Activated naive CD4-positive, alpha-beta T cell treated with anti-CD3 and anti-CD28 coated beads, Interleukin-2, amount 50 U/mL, for 16 hours (primary cell): Measurements from ENCODE around the gene HMOX2.

Source experiments
- DNase-seq: peaks from one replicate; pipeline ENCODE4 v3.0.0-alpha.2; 2020

The HMOX2 gene

GRCh38 chr16:4525634-4526277, 49.6 kb downstream of the HMOX2 start:
- DNase-seq, result no peak

DNA sequence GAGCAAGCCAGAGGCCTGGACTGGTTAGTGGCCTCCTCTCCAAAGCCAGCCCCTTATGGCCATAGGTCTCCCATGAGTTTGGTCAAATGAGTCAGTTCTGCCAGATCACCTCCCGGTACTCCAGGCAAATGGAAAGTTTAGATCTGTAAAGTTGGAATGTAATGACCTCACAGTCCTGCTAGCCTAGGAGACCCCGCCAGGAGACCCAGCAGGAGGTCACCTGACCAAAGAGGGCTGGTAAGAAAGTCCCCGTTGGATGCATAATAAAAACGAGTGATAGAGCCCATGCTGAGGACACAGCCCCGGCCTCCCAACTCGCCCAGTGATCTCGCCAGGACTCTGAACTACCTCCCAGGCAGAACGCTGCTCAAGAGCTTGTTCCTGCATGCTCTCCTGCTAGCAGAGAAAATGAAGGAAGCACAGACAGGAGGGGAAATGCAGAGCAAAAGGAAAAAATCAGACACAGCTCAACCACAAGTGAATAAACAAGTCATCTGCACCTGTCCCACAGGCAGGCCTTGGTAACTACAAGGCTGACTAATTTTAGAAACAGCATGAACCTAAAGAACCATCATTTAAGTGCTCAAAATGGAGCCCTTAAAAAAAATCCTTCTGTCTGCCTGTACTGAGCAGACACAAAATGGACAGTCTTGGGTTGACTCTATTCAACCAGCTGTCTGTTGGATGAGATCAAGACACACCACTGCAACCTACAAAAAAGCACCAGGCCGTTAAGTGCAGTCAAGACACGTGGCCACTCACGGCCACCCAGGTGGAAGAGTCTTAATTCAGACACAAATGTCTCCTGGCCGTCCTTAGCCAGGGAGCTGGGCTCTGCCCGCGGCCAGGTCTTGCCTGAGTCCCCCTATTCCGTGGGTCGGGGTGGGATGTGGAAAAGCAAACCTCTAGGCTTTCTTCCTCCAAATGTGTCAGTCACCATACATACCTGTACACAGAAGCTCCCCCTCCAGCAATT, 53.2 kb downstream of the HMOX2 start:
- DNase-seq, result no peak

DNA sequence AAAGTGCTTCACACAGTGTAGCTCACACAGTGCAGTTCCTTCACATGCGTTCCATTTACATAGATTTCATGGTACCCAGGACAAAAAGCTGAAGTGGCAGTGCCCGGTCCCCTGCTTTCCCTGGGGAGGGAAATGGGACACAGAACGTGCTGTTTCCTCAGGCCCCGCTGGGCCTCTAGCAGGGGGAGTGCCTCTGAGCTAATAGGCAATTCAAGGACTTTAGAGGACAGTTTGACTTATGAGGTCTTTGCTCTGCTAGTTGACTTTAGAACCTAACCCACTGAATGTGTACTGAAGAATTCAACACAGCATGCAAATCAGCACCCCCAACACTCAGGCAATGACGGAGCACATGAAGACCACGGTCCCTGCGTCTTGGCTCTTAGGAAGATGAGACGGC, 55.6 kb downstream of the HMOX2 start:
- no peak for DNase-seq

DNA sequence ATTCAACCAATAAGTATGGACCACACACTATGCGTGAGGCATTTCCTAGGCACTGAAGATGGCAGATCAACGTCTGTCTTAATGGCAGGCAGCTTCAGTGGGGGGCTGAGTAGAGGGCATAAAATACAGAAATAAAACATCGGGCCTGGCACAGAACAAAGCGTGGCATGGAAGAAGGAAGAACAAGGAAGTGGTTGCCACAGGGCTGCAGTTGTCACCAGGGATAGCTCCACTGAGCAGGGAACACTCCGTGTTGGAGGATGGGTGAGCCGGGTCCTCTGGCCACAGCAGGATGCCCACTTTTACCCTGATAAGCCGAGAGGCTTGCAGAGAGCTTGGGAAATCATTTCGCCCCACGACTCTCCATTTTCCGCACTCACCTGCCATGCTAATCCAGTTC, 56.0 kb downstream of the HMOX2 start:
- DNase-seq, result no peak

GRCh38 chr16:4533490-4533889, 57.3 kb downstream of the HMOX2 start:
- no peak for DNase-seq

- DNase-seq, result no peak
These were observed 58.1 kb downstream of the HMOX2 start for GRCh38 chr16:4534151-4534790.

DNA sequence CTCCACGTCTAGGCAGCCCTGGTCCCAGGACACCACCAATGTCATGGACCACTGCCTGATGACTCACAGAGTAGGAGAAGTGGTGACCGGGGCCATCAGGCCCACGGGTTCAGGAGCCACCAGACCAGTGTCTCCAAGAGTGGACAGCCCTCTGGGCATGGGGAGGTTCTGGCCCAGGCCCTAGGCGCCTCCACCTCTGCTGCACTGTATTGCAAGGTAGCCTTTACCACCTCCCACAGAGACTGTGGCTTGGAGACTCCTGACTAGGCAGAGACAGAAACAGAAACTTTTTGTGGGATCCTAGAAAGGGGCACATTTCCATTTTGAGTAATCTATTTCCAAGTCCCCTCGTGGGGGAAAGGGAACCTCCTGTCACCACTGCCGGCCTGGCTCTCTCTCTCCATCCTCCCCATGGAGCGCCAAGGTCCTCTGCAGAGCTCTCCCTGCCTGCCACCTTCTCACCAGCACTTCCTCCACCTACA, 59.5 kb downstream of the HMOX2 start:
- peak; percentile 26 for DNase-seq

DNA sequence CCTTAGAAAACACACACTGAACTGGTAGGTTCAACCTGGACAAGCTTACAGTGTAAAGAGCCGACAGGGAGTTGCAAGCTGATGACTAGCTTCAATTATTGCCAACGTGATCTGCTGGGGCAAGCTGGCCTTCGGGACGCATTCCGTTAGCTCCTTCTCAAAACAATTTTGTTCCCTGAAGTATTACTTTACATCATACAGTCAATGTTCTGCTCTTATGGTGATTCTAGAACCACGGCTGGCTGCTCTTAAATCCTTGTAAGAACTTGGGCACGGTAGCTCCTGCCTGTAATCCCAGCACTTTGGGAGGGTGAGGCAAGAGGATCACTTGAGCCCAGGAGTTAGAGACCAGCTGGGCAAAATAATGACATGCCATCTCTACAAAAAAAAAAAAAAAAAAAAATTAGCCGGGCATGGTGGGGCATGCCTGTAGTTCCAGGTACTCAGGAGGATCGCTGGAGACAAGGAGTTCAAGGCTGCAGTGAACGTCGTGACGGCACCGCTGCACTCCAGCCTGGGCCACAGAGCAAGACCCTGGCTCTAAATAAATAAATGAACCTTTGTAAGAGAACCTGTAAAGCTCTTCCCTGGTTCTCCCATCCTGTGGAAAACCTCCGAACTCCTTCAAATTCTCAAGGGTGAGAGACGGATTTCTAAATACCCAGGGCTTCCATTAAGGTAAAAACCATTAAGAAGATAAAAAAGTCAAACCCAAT, 60.4 kb downstream of the HMOX2 start:
- DNase-seq, result no peak

GRCh38 chr16:4537376-4538343, 61.5 kb downstream of the HMOX2 start:
- no peak for DNase-seq

GRCh38 chr16:4538350-4539235, 62.4 kb downstream of the HMOX2 start, which contains the start of gene CDIP1:
TSS of gene CDIP1 (minus strand) at chr16:4538773. CDS start at chr16:4514130, 24,643 bp downstream.
- peak; percentile 95 for DNase-seq

GRCh38 chr16:4539716-4540284, 63.6 kb downstream of the HMOX2 start:
- DNase-seq, result no peak

DNA sequence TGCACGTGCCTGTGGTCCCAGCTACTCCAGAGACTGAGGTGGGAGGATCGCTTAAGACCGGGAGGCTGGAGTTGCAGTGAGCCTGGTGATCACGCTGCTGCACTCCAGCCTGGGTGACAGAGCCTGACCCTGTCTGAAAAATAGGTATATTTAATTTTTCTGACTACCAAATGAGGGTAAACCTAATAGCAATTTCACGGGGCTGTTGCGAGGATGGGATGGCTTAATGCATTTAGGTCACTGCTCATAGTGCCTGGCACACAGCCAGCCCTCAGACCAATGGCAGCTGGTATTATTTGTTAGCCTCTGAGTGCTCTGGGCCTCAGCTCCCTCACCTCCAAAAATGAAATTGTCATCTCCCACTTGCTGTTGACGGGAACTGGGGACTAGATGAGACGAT, 68.3 kb downstream of the HMOX2 start:
- DNase-seq, result no peak

DNA sequence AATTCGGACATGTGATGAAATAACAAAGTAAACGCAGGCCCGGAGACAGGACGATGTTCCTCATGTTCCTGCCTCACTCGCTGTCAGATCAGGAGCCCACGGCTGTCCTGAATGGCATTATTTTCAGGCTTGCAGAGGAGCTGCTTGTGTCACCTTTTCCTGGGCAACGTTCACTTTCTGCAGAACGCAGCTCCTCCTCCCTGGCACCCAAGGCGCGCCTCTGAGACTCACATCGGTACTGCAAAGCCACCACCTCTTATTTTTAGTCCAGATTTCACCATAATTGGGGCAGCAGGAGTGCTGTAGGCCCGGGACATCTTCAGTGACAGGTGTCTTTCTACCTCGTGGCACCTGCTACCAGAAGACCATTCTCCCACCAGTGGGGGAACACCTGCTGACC, 71.9 kb downstream of the HMOX2 start:
- DNase-seq, result no peak

GRCh38 chr16:4550591-4550990, 74.4 kb downstream of the HMOX2 start:
- DNase-seq, result no peak

DNA sequence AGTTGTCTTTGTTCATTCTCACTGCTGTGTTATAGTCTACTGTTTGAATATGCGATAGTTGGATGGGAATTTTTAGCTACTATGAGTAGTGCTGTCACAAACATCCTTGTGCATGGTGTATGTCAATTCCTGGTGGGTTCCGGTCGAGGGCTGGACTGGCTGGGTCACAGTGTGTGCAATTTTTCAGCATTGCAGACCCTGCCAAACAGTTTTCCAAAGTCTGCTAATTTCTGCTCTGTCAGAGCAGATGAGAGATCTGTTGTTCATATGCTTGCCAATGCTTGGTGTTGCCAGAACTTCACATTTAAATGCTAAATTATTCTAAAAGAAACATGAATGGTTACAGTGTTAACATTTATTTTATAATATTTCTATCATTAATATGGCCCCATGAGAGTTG, 76.3 kb downstream of the HMOX2 start:
- no peak for DNase-seq

DNA sequence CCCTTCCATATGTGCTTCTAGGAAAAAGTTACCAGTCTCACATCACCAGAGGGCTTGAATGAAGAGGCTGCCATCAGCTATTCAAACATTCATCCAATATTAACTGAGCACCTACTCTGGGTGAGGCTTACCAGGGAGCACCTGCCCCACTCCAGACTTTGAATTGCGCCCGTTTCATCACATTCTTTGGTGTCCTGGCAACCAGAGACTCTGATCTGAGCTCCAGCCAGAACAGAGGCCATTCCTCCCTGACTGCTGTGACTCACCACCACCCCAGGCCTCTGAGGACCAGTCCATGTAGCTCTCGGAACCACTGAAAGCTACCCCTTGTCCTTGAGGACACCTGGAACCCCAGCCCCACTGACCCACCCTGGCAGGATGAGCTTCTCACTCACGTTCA, 79.9 kb downstream of the HMOX2 start, which contains the start of gene C16orf96:
Gene C16orf96, plus strand, starts transcription at position 229 of the 400 bp plus-strand sequence. Its CDS starts 150 bp downstream, at position 379.
- no peak for DNase-seq

DNA sequence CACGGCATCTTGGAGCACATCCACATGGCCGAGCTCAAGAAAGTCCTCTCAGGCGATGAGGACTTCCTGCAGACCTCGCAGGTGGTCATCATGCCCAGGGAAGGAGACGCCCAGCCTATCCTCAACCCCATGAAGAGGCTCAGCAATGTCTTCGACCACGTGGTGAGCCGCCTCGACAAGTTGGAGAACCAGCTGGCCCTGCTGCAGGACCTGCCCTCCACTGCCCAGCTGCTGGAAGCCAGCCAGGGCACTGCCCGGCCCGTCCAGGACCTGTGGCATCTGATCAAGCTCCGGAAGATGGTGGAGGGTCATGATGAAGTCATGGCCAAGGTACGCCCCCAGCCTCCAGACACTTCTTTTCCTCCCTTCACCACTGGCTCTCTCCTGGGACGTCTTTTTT, 80.4 kb downstream of the HMOX2 start:
- DNase-seq, result no peak

- DNase-seq, result no peak
These were observed 81.8 kb downstream of the HMOX2 start for GRCh38 chr16:4557973-4558372.
